Hepatocyte (in vitro differentiated cells): Measurements from ENCODE around the gene OPN3.

Source experiments
- EZH2 ChIP-seq: fragments of 200-600 bp; sonication (generic); IDR thresholded peaks from 2 replicates; pipeline ENCODE4 v1.6.1; 2016; ENCODE audit warnings: antibody characterized with exemption, mild to moderate bottlenecking, borderline replicate concordance
- TF ChIP-seq, protein P1 (sequence below): fragments of 200-600 bp; sonication (generic); IDR thresholded peaks from 2 replicates; pipeline ENCODE4 v1.5.1; 2016; ENCODE audit warnings: antibody characterized with exemption, mild to moderate bottlenecking; ENCODE audit not compliant: poor library complexity

- TF ChIP-seq EZH2 = no peak
- TF ChIP-seq, protein P1, sequence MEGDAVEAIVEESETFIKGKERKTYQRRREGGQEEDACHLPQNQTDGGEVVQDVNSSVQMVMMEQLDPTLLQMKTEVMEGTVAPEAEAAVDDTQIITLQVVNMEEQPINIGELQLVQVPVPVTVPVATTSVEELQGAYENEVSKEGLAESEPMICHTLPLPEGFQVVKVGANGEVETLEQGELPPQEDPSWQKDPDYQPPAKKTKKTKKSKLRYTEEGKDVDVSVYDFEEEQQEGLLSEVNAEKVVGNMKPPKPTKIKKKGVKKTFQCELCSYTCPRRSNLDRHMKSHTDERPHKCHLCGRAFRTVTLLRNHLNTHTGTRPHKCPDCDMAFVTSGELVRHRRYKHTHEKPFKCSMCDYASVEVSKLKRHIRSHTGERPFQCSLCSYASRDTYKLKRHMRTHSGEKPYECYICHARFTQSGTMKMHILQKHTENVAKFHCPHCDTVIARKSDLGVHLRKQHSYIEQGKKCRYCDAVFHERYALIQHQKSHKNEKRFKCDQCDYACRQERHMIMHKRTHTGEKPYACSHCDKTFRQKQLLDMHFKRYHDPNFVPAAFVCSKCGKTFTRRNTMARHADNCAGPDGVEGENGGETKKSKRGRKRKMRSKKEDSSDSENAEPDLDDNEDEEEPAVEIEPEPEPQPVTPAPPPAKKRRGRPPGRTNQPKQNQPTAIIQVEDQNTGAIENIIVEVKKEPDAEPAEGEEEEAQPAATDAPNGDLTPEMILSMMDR = no peak
These were observed 48.9 kb downstream of the OPN3 start for GRCh38 chr1:241591317-241591716.
